Measurements from ENCODE around the gene GOLPH3L.
"Not testable (repeated sequence)": the region's sequence is repeated elsewhere in the genome, so short reads cannot be mapped to it uniquely, and the experiment has no call there.

Gene GOLPH3L

GRCh38 chr1:150657064-150657463 lies 39.9 kb downstream of the GOLPH3L start:
- not testable (repeated sequence) for DNase-seq (ENCODE audit: low spot score)

GRCh38 chr1:150654635-150655034 lies 42.3 kb downstream of the GOLPH3L start:
- DNase-seq (ENCODE audit: low spot score), result not testable (repeated sequence)

- no peak for DNase-seq (ENCODE audit: low spot score)
Observed at GRCh38 chr1:150650193-150650592, 46.8 kb downstream of the GOLPH3L start.

GRCh38 chr1:150649441-150650075 lies 47.4 kb downstream of the GOLPH3L start:
- no peak for DNase-seq (ENCODE audit: low spot score)

- DNase-seq (ENCODE audit: low spot score), result no peak
Observed at GRCh38 chr1:150642296-150642695, 54.7 kb downstream of the GOLPH3L start.

GRCh38 chr1:150641126-150641815 lies 55.7 kb downstream of the GOLPH3L start:
- not testable (repeated sequence) for DNase-seq (ENCODE audit: low spot score)

- not testable (repeated sequence) for DNase-seq (ENCODE audit: low spot score)
Observed at GRCh38 chr1:150638430-150638829, 58.5 kb downstream of the GOLPH3L start.

GRCh38 chr1:150634839-150635622 lies 61.9 kb downstream of the GOLPH3L start:
- not testable (repeated sequence) for DNase-seq (ENCODE audit: low spot score)

GRCh38 chr1:150629115-150629928 lies 67.6 kb downstream of the GOLPH3L start, which contains the start of gene ENSA:
Gene ENSA (minus strand): TSS chr1:150629612. CDS start chr1:150629470, 142 bp downstream.
- peak; percentile 98 for DNase-seq (ENCODE audit: low spot score)

- no peak for DNase-seq (ENCODE audit: low spot score)
Observed at GRCh38 chr1:150628766-150629114, 68.2 kb downstream of the GOLPH3L start.

- DNase-seq (ENCODE audit: low spot score), result peak; percentile 29
Observed at GRCh38 chr1:150627826-150628410, 69.0 kb downstream of the GOLPH3L start.

GRCh38 chr1:150626150-150626549 lies 70.8 kb downstream of the GOLPH3L start:
- DNase-seq (ENCODE audit: low spot score), result no peak

GRCh38 chr1:150624546-150624945 lies 72.4 kb downstream of the GOLPH3L start:
- DNase-seq (ENCODE audit: low spot score), result not testable (repeated sequence)

- not testable (repeated sequence) for DNase-seq (ENCODE audit: low spot score)
Observed at GRCh38 chr1:150624134-150624533, 72.8 kb downstream of the GOLPH3L start.

GRCh38 chr1:150622303-150622975 lies 74.5 kb downstream of the GOLPH3L start:
- DNase-seq (ENCODE audit: low spot score), result no peak

GRCh38 chr1:150621497-150622302 lies 75.3 kb downstream of the GOLPH3L start:
- peak; percentile 67 for DNase-seq (ENCODE audit: low spot score)

GRCh38 chr1:150620919-150621318 lies 76.0 kb downstream of the GOLPH3L start:
- DNase-seq (ENCODE audit: low spot score), result no peak

- DNase-seq (ENCODE audit: low spot score), result peak; percentile 63
Observed at GRCh38 chr1:150619576-150620509, 77.1 kb downstream of the GOLPH3L start.

Measured in hematopoietic multipotent progenitor cell treated with erythropoietin and hydrocortisone succinate and interleukin-3 and kit ligand, for 17 days (in vitro differentiated cells).